Right atrium auricular region (tissue), 2 donors: ENCODE results near the gene TYMS. TPM values are rescaled to one million over a fixed set of nuclear protein-coding genes. Genes with fewer than 3 reads are reported as not detected.

Experiments
- DNase-seq: peaks from one replicate; pipeline ENCODE4 v3.0.0-alpha.2; 2019; ENCODE audit warnings: low spot score
- H3K27ac ChIP-seq, 2 donors: fragments of 200-600 bp; sonication (generic); 1 replicate in 1 of 2; 2 replicates in 1 of 2; pipeline ENCODE4 v1.5.1; 2016 to 2019
- H3K27me3 ChIP-seq, 2 donors: fragments of 200-600 bp; sonication (generic); one replicate each; pipeline versions ENCODE4 v1.5.1 to v1.6.0; 2017 to 2019
- H3K36me3 ChIP-seq: fragments of 200-600 bp; sonication (generic); one replicate; pipeline ENCODE4 v1.5.1; 2016
- H3K4me1 ChIP-seq, 2 donors: fragments of 200-600 bp; sonication (generic); one replicate each; pipeline versions ENCODE4 v1.5.1 to v1.6.0; 2017 to 2019
- H3K4me3 ChIP-seq, 2 donors: fragments of 200-600 bp; sonication (generic); 1 replicate in 1 of 2; 2 replicates in 1 of 2; pipeline ENCODE4 v1.5.1; 2017 to 2019; ENCODE audit warnings: mild to moderate bottlenecking in 1 of 2, moderate library complexity in 1 of 2
- H3K9me3 ChIP-seq, 2 donors: fragments of 200-600 bp; sonication (generic); one replicate each; pipeline ENCODE4 v1.5.1; 2019
- total RNA-seq, 2 donors: library from RNA; depleted of rRNA; stranded (reverse); fragments of >200 nt; gene quantifications; one replicate each; pipeline ENCODE4 v1.1.0, GENCODE V29; 2016
- TF ChIP-seq, protein P1 (sequence below), 2 donors: fragments of 200-600 bp; sonication (generic); IDR thresholded peaks; one replicate each; pipeline ENCODE4 v1.5.1; 2019; ENCODE audit warnings: antibody characterized with exemption in 2 of 2

Gene TYMS
- total RNA-seq, 2 donors from 2014 or later: 0.86 to 0.89 TPM

DNA sequence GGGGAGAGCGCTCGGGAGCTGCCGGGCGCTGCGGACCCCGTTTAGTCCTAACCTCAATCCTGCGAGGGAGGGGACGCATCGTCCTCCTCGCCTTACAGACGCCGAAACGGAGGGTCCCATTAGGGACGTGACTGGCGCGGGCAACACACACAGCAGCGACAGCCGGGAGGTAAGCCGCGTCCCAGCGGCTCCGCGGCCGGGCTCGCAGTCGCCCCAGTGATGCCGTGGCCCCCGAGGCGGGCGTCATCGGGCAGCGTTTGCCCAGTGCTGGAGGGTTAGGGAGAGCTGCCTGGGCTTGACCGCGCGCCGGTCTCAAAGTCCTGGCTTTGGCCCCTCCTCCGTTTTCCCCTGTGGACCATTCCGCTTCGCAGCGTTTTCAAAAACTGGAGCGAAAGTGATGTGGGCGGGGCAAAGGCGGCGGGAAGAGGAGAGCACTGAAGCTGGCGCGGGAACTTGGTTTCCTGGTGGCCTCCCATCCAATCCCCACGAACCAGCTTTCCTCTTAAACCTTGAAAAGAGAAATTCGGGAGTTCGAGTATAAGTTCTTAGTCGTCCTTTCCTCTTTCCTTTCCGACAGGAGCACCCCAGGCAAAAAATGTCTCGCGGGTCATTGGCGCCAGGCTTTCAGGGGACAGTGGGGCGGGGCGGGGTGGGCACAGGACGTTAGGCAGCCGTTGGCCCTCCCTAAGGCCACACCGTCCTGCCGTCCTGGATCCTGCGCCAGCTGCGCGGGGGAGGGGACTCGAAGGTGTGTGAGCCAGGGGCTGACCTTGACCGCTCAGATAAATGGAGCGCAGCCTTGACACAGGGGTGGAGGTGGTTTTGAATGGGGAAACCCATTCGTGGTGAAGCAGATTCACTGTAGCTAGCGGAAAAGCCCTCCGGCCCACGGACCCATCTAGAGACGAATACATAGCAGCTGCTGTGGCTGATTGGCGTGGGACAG lies 821 bp downstream of the TYMS start:
- Histone ChIP-seq H3K36me3 (no peaks in the 10 kb centered on the region), H3K9me3 (no peaks in the 10 kb centered on the region), H3K4me1 (peaks cover 0 to 12% of the 10 kb centered on the region in 2 donors), H3K27ac (peak overlapping the region in 1 of 2 donors; percentile 32), H3K4me3 (peak overlapping the region; percentile 48 to 76), H3K27me3 (no peaks in the 10 kb centered on the region)
- DNase-seq: peak; percentile 73
- TF ChIP-seq, protein P1, sequence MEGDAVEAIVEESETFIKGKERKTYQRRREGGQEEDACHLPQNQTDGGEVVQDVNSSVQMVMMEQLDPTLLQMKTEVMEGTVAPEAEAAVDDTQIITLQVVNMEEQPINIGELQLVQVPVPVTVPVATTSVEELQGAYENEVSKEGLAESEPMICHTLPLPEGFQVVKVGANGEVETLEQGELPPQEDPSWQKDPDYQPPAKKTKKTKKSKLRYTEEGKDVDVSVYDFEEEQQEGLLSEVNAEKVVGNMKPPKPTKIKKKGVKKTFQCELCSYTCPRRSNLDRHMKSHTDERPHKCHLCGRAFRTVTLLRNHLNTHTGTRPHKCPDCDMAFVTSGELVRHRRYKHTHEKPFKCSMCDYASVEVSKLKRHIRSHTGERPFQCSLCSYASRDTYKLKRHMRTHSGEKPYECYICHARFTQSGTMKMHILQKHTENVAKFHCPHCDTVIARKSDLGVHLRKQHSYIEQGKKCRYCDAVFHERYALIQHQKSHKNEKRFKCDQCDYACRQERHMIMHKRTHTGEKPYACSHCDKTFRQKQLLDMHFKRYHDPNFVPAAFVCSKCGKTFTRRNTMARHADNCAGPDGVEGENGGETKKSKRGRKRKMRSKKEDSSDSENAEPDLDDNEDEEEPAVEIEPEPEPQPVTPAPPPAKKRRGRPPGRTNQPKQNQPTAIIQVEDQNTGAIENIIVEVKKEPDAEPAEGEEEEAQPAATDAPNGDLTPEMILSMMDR (IDR thresholded peaks at IDR 0.05): no peak

DNA sequence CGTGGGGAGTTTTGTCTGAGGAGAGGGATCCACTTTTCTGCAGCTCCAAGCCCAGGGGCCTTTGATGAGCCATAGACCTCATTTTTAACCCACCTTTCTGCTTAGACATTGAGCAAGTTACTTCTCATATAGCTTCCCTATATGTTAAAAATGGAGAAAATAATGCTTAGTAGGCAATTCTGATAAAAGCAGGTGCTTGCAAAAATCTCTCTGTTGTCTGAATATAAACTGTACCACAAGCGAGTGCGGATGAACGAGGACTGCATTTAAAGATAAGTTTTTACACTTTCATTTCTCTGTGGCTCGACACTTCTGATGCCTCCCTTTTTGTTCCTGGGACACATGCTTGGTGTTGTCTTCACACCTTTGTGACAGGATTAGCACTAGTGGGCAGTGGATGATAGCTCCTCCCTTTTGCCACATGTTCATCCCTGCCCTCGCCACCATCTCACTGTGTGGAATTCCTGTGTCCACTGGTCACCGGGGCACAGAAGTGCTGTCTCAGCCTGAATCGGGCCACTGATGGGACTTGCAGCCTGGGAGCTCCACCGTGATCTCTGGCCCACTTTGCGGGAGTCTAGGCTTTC lies 1.6 kb downstream of the TYMS start:
- no peak overlapping the region for H3K27ac ChIP-seq
- H3K27me3 ChIP-seq: no peaks in the 10 kb centered on the region
- TF ChIP-seq, protein P1 (IDR thresholded peaks at IDR 0.05): no peak
- H3K9me3 ChIP-seq: no peaks in the 10 kb centered on the region
- no peak for DNase-seq
- H3K4me3 ChIP-seq: peak overlapping the region in 1 of 2 donors; percentile 76
- no peaks in the 10 kb centered on the region for H3K36me3 ChIP-seq
- peaks cover 0 to 12% of the 10 kb centered on the region in 2 donors for H3K4me1 ChIP-seq

DNA sequence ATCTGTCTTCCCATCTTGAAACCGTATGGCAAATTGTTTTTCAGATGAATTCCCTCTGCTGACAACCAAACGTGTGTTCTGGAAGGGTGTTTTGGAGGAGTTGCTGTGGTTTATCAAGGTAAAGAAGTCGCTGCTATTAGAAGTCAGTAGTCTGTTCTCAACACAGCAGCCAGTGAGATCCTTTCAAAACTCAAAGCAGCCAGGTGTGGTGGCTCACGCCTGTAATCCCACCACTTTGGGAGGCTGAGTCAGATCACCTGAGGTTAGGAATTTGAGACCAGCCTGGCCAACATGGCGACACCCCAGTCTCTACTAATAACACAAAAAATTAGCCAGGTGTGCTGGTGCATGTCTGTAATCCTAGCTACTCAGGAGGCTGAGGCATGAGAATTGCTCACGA lies 2.1 kb downstream of the TYMS start:
- no peaks in the 10 kb centered on the region for H3K9me3 ChIP-seq

DNA sequence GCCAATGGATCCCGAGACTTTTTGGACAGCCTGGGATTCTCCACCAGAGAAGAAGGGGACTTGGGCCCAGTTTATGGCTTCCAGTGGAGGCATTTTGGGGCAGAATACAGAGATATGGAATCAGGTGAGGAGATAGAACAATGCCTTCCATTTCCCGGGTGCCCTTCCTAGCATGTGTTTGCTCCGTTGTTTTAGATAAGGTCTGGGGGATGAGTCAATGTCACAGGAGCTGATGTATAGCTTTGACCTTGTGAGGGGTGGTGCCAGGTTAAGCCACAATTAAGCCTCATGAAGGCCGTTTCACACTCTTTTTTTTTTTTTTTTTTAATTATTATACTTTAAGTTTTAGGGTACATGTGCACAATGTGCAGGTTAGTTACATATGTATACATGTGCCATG lies 4.7 kb downstream of the TYMS start:
- Histone ChIP-seq H3K27me3 (no peaks in the 10 kb centered on the region), H3K36me3 (no peaks in the 10 kb centered on the region), H3K27ac (no peak overlapping the region), H3K4me3 (no peak overlapping the region), H3K9me3 (no peaks in the 10 kb centered on the region), H3K4me1 (peaks cover 0 to 9% of the 10 kb centered on the region in 2 donors)
- DNase-seq: no peak
- TF ChIP-seq, protein P1 (IDR thresholded peaks at IDR 0.05): no peak

More for the DNA sequence above, 2.1 kb downstream of the TYMS start:
- no peak for DNase-seq
- Histone ChIP-seq H3K27ac (no peak overlapping the region), H3K36me3 (no peaks in the 10 kb centered on the region), H3K27me3 (no peaks in the 10 kb centered on the region), H3K4me1 (peaks cover 0 to 12% of the 10 kb centered on the region in 2 donors), H3K4me3 (no peak overlapping the region)
- TF ChIP-seq, protein P1 (IDR thresholded peaks at IDR 0.05): no peak

DNA sequence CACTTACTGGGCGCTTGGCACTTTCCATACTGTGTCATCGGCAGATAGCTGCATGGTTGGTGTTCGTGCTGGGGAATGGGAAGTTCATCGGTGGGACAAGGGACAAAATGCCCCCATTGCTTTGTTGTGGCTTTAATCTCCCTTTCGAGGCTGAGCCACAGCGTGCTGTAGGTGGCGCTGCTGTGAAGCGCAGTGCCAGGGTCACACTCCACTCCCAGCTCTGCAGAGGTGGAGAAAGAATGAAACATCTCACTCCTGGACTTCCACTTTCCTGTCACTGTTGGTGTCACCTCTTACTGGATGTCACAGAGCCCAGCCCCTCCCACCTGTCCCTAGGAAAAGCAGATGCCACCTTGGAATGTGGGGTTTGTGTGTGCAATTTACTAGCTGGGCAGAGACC lies 8.7 kb downstream of the TYMS start:
- H3K9me3 ChIP-seq: no peaks in the 10 kb centered on the region
- no peak overlapping the region for H3K27ac ChIP-seq
- H3K36me3 ChIP-seq: peaks cover 11% of the 10 kb centered on the region
- TF ChIP-seq, protein P1 (IDR thresholded peaks at IDR 0.05): peak in 1 of 2 donors; percentile 39
- no peak overlapping the region for H3K4me3 ChIP-seq
- no peaks in the 10 kb centered on the region for H3K27me3 ChIP-seq
- no peak for DNase-seq
- H3K4me1 ChIP-seq: no peaks in the 10 kb centered on the region
